Retinal pigment epithelial cell (primary cell): ENCODE data around the gene HLA-DQA1.
A peak's percentile ranks its signal among the peaks of the same experiment; 100 is the strongest.

ENCODE experiments used
- DNase-seq: peaks from one replicate; pipeline ENCODE4 v3.0.0-alpha.2; 2010; ENCODE audit warnings: low read depth
- H3K4me3 ChIP-seq: 2 replicates; pipeline ENCODE4 v1.5.1; 2011; ENCODE audit warnings: mild to moderate bottlenecking, low read length, control low read depth, moderate library complexity
- CTCF ChIP-seq: conservative IDR thresholded peaks from 2 replicates; pipeline ENCODE4 v1.5.1; 2011; ENCODE audit warnings: low read depth, low read length, control low read depth, inconsistent platforms

Gene HLA-DQA1

GRCh38 chr6:32662099-32662498 is 24.9 kb downstream of the HLA-DQA1 start:
- TF ChIP-seq CTCF = no peak
- no peak for DNase-seq
- no peak overlapping the region for H3K4me3 ChIP-seq

- TF ChIP-seq CTCF = no peak
- H3K4me3 ChIP-seq = no peak overlapping the region
- DNase-seq = no peak
These were observed 25.6 kb downstream of the HLA-DQA1 start for GRCh38 chr6:32662836-32663235.

- H3K4me3 ChIP-seq = no peak overlapping the region
- TF ChIP-seq CTCF = no peak
- DNase-seq = no peak
These were observed 27.1 kb downstream of the HLA-DQA1 start for GRCh38 chr6:32664354-32664753.

GRCh38 chr6:32664827-32665362 is 27.7 kb downstream of the HLA-DQA1 start:
- DNase-seq = no peak
- TF ChIP-seq CTCF = no peak
- no peak overlapping the region for H3K4me3 ChIP-seq

- no peak for DNase-seq
- H3K4me3 ChIP-seq = no peak overlapping the region
- TF ChIP-seq CTCF = no peak
These were observed 28.5 kb downstream of the HLA-DQA1 start for GRCh38 chr6:32665661-32666060.

- no peak within 1 kb of the TSS for H3K4me3 ChIP-seq
- no peak for TF ChIP-seq CTCF
- peak; percentile 2 for DNase-seq
These were observed 29.5 kb downstream of the HLA-DQA1 start, which contains the start of gene HLA-DQB1 for GRCh38 chr6:32666420-32667300. TSS of gene HLA-DQB1 (minus strand) at chr6:32666657. CDS start at chr6:32666607, 50 bp downstream.
